Right atrium auricular region (tissue), 2 donors: ENCODE measurements around the gene HELB. TPM values are rescaled to one million over a fixed set of nuclear protein-coding genes. Genes with fewer than 3 reads are reported as not detected.

Experiments
- DNase-seq: peaks from one replicate; pipeline ENCODE4 v3.0.0-alpha.2; 2019; ENCODE audit warnings: low spot score
- H3K27ac ChIP-seq, 2 donors: fragments of 200-600 bp; sonication (generic); 1 replicate in 1 of 2; 2 replicates in 1 of 2; pipeline ENCODE4 v1.5.1; 2016 to 2019
- H3K27me3 ChIP-seq, 2 donors: fragments of 200-600 bp; sonication (generic); one replicate each; pipeline versions ENCODE4 v1.5.1 to v1.6.0; 2017 to 2019
- H3K36me3 ChIP-seq: fragments of 200-600 bp; sonication (generic); one replicate; pipeline ENCODE4 v1.5.1; 2016
- H3K4me1 ChIP-seq, 2 donors: fragments of 200-600 bp; sonication (generic); one replicate each; pipeline versions ENCODE4 v1.5.1 to v1.6.0; 2017 to 2019
- H3K4me3 ChIP-seq, 2 donors: fragments of 200-600 bp; sonication (generic); 1 replicate in 1 of 2; 2 replicates in 1 of 2; pipeline ENCODE4 v1.5.1; 2017 to 2019; ENCODE audit warnings: mild to moderate bottlenecking in 1 of 2, moderate library complexity in 1 of 2
- H3K9me3 ChIP-seq, 2 donors: fragments of 200-600 bp; sonication (generic); one replicate each; pipeline ENCODE4 v1.5.1; 2019
- total RNA-seq, 2 donors: library from RNA; depleted of rRNA; stranded (reverse); fragments of >200 nt; gene quantifications; one replicate each; pipeline ENCODE4 v1.1.0, GENCODE V29; 2016
- TF ChIP-seq, protein P1 (sequence below), 2 donors: fragments of 200-600 bp; sonication (generic); IDR thresholded peaks; one replicate each; pipeline ENCODE4 v1.5.1; 2019; ENCODE audit warnings: antibody characterized with exemption in 2 of 2

Gene HELB
- total RNA-seq, 2 donors from 2014 or later = 0.86 to 0.93 TPM

DNA sequence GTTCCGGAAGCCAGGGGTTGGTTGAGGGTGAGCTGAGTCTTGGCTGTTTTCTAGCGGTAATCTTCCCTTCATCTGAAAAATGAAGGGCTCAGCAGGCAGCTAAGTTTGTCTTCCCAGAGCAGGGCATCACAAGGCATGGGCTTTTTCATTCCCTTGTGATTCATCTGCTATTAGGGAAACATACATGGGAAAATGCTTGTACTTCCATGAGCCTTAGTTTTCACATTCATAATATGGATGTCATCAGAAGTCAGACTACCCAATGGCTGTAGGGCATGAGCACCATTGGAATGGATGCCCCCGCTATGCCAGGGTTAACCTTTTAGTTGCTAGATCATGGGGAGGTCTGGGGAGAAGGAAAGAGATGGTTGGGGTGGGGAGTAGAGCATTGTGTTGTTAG lies 18.7 kb downstream of the HELB start:
- H3K4me1 ChIP-seq = no peaks in the 10 kb centered on the region
- no peak for DNase-seq
- H3K9me3 ChIP-seq = no peaks in the 10 kb centered on the region
- H3K27me3 ChIP-seq = no peaks in the 10 kb centered on the region
- H3K4me3 ChIP-seq = no peak overlapping the region
- H3K27ac ChIP-seq = no peak overlapping the region
- H3K36me3 ChIP-seq = peaks cover 5% of the 10 kb centered on the region
- TF ChIP-seq, protein P1, sequence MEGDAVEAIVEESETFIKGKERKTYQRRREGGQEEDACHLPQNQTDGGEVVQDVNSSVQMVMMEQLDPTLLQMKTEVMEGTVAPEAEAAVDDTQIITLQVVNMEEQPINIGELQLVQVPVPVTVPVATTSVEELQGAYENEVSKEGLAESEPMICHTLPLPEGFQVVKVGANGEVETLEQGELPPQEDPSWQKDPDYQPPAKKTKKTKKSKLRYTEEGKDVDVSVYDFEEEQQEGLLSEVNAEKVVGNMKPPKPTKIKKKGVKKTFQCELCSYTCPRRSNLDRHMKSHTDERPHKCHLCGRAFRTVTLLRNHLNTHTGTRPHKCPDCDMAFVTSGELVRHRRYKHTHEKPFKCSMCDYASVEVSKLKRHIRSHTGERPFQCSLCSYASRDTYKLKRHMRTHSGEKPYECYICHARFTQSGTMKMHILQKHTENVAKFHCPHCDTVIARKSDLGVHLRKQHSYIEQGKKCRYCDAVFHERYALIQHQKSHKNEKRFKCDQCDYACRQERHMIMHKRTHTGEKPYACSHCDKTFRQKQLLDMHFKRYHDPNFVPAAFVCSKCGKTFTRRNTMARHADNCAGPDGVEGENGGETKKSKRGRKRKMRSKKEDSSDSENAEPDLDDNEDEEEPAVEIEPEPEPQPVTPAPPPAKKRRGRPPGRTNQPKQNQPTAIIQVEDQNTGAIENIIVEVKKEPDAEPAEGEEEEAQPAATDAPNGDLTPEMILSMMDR (IDR thresholded peaks at IDR 0.05) = no peak

DNA sequence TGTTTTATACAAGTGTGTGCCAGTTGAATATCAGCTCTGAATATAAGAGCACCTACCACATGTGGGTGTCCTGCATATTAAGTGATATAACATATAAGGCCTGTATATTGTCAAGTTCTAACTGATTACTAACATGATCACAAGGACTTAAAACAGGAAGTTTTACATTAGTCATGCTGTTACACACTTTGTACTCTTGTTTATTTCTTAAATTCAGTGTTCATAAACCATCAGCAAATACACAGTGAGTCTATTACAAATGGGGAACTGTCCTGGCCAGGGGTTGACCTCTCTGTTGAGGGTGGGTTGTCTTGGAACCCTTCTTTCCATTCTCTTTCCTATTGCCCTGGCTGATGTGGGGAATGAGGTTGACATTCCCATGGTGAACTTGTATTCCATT lies 19.1 kb downstream of the HELB start:
- Histone ChIP-seq H3K36me3 (peaks cover 8% of the 10 kb centered on the region), H3K27me3 (no peaks in the 10 kb centered on the region), H3K27ac (no peak overlapping the region), H3K4me3 (no peak overlapping the region), H3K9me3 (no peaks in the 10 kb centered on the region), H3K4me1 (no peaks in the 10 kb centered on the region)
- no peak for DNase-seq
- TF ChIP-seq, protein P1 (IDR thresholded peaks at IDR 0.05) = no peak

DNA sequence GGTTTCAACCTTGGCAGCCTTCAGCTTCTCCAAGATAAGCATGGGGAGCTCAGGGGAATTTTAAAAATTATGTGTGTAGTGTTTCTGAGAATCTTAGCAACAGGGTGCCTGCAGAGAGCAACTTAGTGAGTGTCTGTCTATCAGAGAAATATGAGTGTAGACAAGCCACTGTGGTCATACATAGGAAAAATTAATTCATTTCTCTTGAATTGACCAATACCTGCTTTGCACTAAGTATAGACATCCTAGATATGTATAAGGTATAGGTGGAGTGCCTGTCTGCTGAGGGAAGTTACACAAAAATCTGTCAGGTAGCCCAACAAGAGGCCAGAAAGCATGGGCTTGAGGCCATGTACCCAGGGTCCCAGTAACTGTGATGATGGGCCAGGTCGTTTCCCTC lies 20.7 kb downstream of the HELB start:
- Histone ChIP-seq H3K4me3 (no peak overlapping the region), H3K4me1 (no peaks in the 10 kb centered on the region), H3K27me3 (no peaks in the 10 kb centered on the region), H3K9me3 (no peaks in the 10 kb centered on the region), H3K36me3 (peaks cover 8% of the 10 kb centered on the region), H3K27ac (no peak overlapping the region)
- no peak for DNase-seq
- TF ChIP-seq, protein P1 (IDR thresholded peaks at IDR 0.05) = no peak

DNA sequence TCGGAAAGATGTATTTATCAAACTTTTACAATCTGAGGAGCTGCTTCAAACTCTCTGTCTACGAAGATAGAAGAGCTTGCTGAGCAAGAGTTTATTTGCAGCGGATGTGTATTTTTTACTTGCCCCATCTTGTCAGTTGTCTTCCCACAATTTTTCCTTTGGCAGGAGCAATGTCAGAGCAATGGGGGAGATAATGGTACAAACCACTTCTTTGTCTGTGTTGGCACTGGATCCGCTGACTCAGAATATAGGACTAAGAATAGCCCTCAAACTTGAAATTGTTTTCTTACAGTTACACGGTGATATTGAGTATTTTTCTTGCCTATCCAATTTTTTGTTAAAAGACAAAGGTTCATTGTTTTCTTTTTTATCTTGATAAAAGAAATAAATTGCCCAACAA lies 27.6 kb downstream of the HELB start:
- no peaks in the 10 kb centered on the region for H3K9me3 ChIP-seq
- no peaks in the 10 kb centered on the region for H3K27me3 ChIP-seq
- H3K27ac ChIP-seq = no peak overlapping the region
- H3K36me3 ChIP-seq = peaks cover 8% of the 10 kb centered on the region
- TF ChIP-seq, protein P1 (IDR thresholded peaks at IDR 0.05) = no peak
- H3K4me1 ChIP-seq = peaks cover 0 to 4% of the 10 kb centered on the region in 2 donors
- no peak for DNase-seq
- no peak overlapping the region for H3K4me3 ChIP-seq

DNA sequence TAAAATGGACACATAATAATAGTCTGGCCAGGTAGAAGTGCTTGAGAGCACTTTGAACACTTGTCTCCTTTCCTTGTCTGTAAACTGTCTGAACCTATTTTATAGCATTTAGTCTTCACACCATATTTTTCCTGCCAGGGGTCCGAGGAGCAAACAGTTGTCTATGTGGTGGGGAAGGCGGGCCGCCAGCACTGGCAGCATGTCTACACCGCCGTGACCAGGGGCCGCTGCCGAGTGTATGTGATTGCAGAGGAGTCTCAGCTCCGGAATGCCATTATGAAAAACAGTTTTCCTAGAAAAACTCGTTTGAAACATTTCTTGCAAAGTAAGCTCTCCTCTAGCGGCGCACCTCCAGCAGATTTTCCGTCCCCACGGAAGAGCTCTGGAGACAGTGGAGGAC lies 28.7 kb downstream of the HELB start:
- Histone ChIP-seq H3K9me3 (no peaks in the 10 kb centered on the region), H3K4me3 (no peak overlapping the region), H3K27me3 (no peaks in the 10 kb centered on the region), H3K4me1 (peaks cover 0 to 4% of the 10 kb centered on the region in 2 donors), H3K27ac (no peak overlapping the region), H3K36me3 (peaks cover 2% of the 10 kb centered on the region)
- TF ChIP-seq, protein P1 (IDR thresholded peaks at IDR 0.05) = no peak
- DNase-seq = no peak

DNA sequence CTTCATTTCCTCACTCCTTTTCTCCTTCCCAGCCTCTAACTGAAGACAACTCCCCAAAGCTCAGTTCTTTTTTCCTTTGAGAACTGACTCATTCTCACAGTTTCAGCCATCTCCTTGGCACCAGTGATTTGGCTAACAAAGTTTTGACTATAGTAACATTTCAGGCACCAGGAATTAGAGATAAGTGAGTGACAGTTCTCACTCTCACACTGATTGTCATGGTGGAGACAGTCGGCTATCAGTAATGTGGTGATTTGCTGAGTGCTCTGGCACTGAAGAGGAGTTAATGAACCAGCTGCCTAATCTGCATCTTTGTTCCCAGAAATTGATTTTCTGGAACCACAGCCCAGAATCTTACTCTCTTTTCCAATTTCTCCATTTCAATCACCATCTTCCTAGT lies 29.5 kb downstream of the HELB start:
- Histone ChIP-seq H3K9me3 (no peaks in the 10 kb centered on the region), H3K27me3 (no peaks in the 10 kb centered on the region), H3K27ac (no peak overlapping the region), H3K36me3 (no peaks in the 10 kb centered on the region), H3K4me1 (peaks cover 0 to 4% of the 10 kb centered on the region in 2 donors), H3K4me3 (no peak overlapping the region)
- no peak for DNase-seq
- TF ChIP-seq, protein P1 (IDR thresholded peaks at IDR 0.05) = no peak
